H9 (cell line): ENCODE measurements around the gene STX16. TPM values are rescaled to one million over a fixed set of nuclear protein-coding genes. Genes with fewer than 3 reads are reported as not detected.

Experiments
- DNase-seq: peaks from one replicate; pipeline ENCODE4 v3.0.0-alpha.2; 2017
- H2AFZ ChIP-seq: one replicate; pipeline ENCODE4 v1.6.1; 2013; ENCODE audit warnings: mild to moderate bottlenecking, low read length, control low read depth, moderate library complexity
- H2AK5ac ChIP-seq: 2 replicates; pipeline ENCODE4 v1.6.1; 2013; ENCODE audit warnings: low read length, control low read depth, mixed read lengths; ENCODE audit not compliant: insufficient read length
- H2BK120ac ChIP-seq: one replicate; pipeline ENCODE4 v1.6.1; 2013; ENCODE audit warnings: low read depth, mild to moderate bottlenecking, low read length, control low read depth, inconsistent platforms; ENCODE audit not compliant: poor library complexity, severe bottlenecking
- H2BK12ac ChIP-seq: 2 replicates; pipeline ENCODE4 v1.6.1; 2013; ENCODE audit warnings: low read length, control low read depth, mixed read lengths, low read depth; ENCODE audit not compliant: insufficient read length
- H2BK15ac ChIP-seq: 2 replicates; pipeline ENCODE4 v1.6.1; 2013; ENCODE audit warnings: low read depth, low read length, control low read depth
- H2BK20ac ChIP-seq: one replicate; pipeline ENCODE4 v1.6.1; 2013; ENCODE audit warnings: low read depth, mild to moderate bottlenecking, low read length, control low read depth, inconsistent platforms; ENCODE audit not compliant: poor library complexity, severe bottlenecking
- H2BK5ac ChIP-seq: 2 replicates; pipeline ENCODE4 v1.6.1; 2013; ENCODE audit warnings: low read length, control low read depth, mixed read lengths; ENCODE audit not compliant: insufficient read length
- H3K14ac ChIP-seq: 2 replicates; pipeline ENCODE4 v1.6.1; 2013; ENCODE audit warnings: low read length, control low read depth; ENCODE audit not compliant: insufficient read depth
- H3K18ac ChIP-seq: 2 replicates; pipeline ENCODE4 v1.6.1; 2013; ENCODE audit warnings: low read depth, mild to moderate bottlenecking, mixed read lengths, low read length, control low read depth; ENCODE audit not compliant: insufficient read length
- H3K23ac ChIP-seq: 2 replicates; pipeline ENCODE4 v1.6.1; 2013; ENCODE audit warnings: low read length, control low read depth, mixed read lengths, low read depth; ENCODE audit not compliant: insufficient read length
- H3K23me2 ChIP-seq: 2 replicates; pipeline ENCODE4 v1.6.1; 2013; ENCODE audit warnings: low read depth, mild to moderate bottlenecking, mixed read lengths, low read length, control low read depth; ENCODE audit not compliant: insufficient read length, poor library complexity, severe bottlenecking
- H3K27ac ChIP-seq: 2 replicates; pipeline ENCODE4 v1.5.1; 2013; ENCODE audit warnings: low read length, control low read depth, mixed read lengths, low read depth; ENCODE audit not compliant: insufficient read length
- H3K27me3 ChIP-seq: 2 replicates; pipeline ENCODE4 v1.6.1; 2013; ENCODE audit warnings: low read length, control low read depth, inconsistent platforms; ENCODE audit not compliant: insufficient read depth
- H3K4ac ChIP-seq: 2 replicates; pipeline ENCODE4 v1.6.1; 2013; ENCODE audit warnings: low read depth, mild to moderate bottlenecking, control low read depth, inconsistent platforms, low read length, moderate library complexity
- H3K4me1 ChIP-seq: 2 replicates; pipeline ENCODE4 v1.6.1; 2013; ENCODE audit warnings: low read length, control low read depth, inconsistent platforms; ENCODE audit not compliant: insufficient read depth
- H3K4me2 ChIP-seq: 2 replicates; pipeline ENCODE4 v1.6.1; 2013; ENCODE audit warnings: low read length, control low read depth, mixed read lengths; ENCODE audit not compliant: insufficient read length, insufficient read depth
- H3K56ac ChIP-seq: 2 replicates; pipeline ENCODE4 v1.6.1; 2013; ENCODE audit warnings: low read depth, mild to moderate bottlenecking, mixed read lengths, low read length, control low read depth; ENCODE audit not compliant: insufficient read length
- H3K79me1 ChIP-seq: 2 replicates; pipeline ENCODE4 v1.6.1; 2013; ENCODE audit warnings: low read depth, mild to moderate bottlenecking, moderate library complexity, low read length, control low read depth, inconsistent platforms; ENCODE audit not compliant: insufficient read depth, poor library complexity, severe bottlenecking
- H3K79me2 ChIP-seq: 2 replicates; pipeline ENCODE4 v1.6.1; 2013; ENCODE audit warnings: low read length, control low read depth, inconsistent platforms; ENCODE audit not compliant: insufficient read depth
- H3K9ac ChIP-seq: 2 replicates; pipeline ENCODE4 v1.6.1; 2013; ENCODE audit warnings: low read length, control low read depth, mixed read lengths; ENCODE audit not compliant: insufficient read length; ENCODE audit errors: extremely low read depth
- H3K9me3 ChIP-seq: one replicate; pipeline ENCODE4 v1.6.1; 2013; ENCODE audit warnings: low read depth, low read length, inconsistent platforms; ENCODE audit not compliant: control insufficient read depth
- H3T11ph ChIP-seq: one replicate; pipeline ENCODE4 v1.6.1; 2013; ENCODE audit warnings: mild to moderate bottlenecking, low read length, control low read depth, inconsistent platforms
- H4K20me1 ChIP-seq: one replicate; pipeline ENCODE4 v1.6.1; 2013; ENCODE audit not compliant: control insufficient read depth, insufficient read length, insufficient read depth
- H4K5ac ChIP-seq: 2 replicates; pipeline ENCODE4 v1.6.1; 2013; ENCODE audit warnings: low read depth, mild to moderate bottlenecking, mixed read lengths, low read length, control low read depth; ENCODE audit not compliant: insufficient read length
- H4K8ac ChIP-seq: replicated peaks from 2 replicates; pipeline ENCODE4 v1.6.1; 2013; ENCODE audit warnings: low read length, control low read depth, mixed read lengths, low read depth; ENCODE audit not compliant: insufficient read length
- H4K91ac ChIP-seq: 2 replicates; pipeline ENCODE4 v1.6.1; 2013; ENCODE audit warnings: low read depth, mild to moderate bottlenecking, moderate library complexity, mixed read lengths, low read length, control low read depth; ENCODE audit not compliant: insufficient read length
- H3K27ac Mint-ChIP-seq, 3 experiments: 2 replicates in 2 of 3; 3 replicates in 1 of 3; pipeline ENCODE4 v1.8.0; 2020 to 2021; ENCODE audit warnings: mixed read lengths in 3 of 3, mild to moderate bottlenecking in 1 of 3, moderate library complexity in 1 of 3
- H3K27me3 Mint-ChIP-seq: 2 replicates; pipeline ENCODE4 v1.8.0; 2021; ENCODE audit warnings: low read depth, mild to moderate bottlenecking, moderate library complexity, mixed read lengths
- H3K36me3 Mint-ChIP-seq, 3 experiments: 2 replicates in 2 of 3; 3 replicates in 1 of 3; pipeline ENCODE4 v1.8.0; 2020 to 2021; ENCODE audit warnings: low read depth in 3 of 3, mixed read lengths in 3 of 3; ENCODE audit not compliant: insufficient read depth in 1 of 3
- H3K4me1 Mint-ChIP-seq, 2 experiments: 2 replicates each; pipeline ENCODE4 v1.8.0; 2020; ENCODE audit warnings: mixed read lengths in 2 of 2
- H3K4me3 Mint-ChIP-seq, 2 experiments: 2 replicates in 1 of 2; 3 replicates in 1 of 2; pipeline ENCODE4 v1.8.0; 2020 to 2021; ENCODE audit warnings: mild to moderate bottlenecking in 2 of 2, mixed read lengths in 2 of 2, moderate library complexity in 1 of 2
- H3K9me3 Mint-ChIP-seq, 2 experiments: 2 replicates in 1 of 2; 3 replicates in 1 of 2; pipeline ENCODE4 v1.8.0; 2020; ENCODE audit warnings: mild to moderate bottlenecking in 2 of 2, mixed read lengths in 2 of 2, moderate library complexity in 1 of 2
- CTCF ChIP-seq: fragments of 200-600 bp; sonication (generic); conservative IDR thresholded peaks from 3 replicates; pipeline ENCODE4 v1.8.0; 2021; ENCODE audit warnings: antibody characterized with exemption, mild to moderate bottlenecking
- WGBS: extraction: QIAGEN DNeasy Blood & Tissue Kit; methylation state at CpG from one replicate; pipeline ENCODE4 v1.1.7; 2013; ENCODE audit warnings: missing lambda C conversion rate, low lambda C conversion rate, mixed read lengths; ENCODE audit not compliant: insufficient read length; ENCODE audit errors: extremely low coverage; 5-methylcytosine and 5-hydroxymethylcytosine counted together
- total RNA-seq: library from RNA; stranded (reverse); gene quantifications from 2 replicates; pipeline ENCODE4 v1.2.1, GENCODE V29; 2021

The STX16 gene
- total RNA-seq, 1 experiment from 2014 or later = 87.8 TPM

- Histone ChIP-seq H3K4ac (no peak overlapping the region), H3K23ac (no peak overlapping the region), H3K27ac (no peak overlapping the region), H3K23me2 (no peaks in the 10 kb centered on the region), H2BK20ac (no peak overlapping the region), H4K5ac (no peak overlapping the region), H2AFZ (no peak overlapping the region), H3K4me2 (no peak overlapping the region), H3K14ac (no peak overlapping the region), H3K56ac (no peak overlapping the region), H3K4me1 (no peaks in the 10 kb centered on the region; the same call in 1 of the 2 replicates), H3K9ac (no peak overlapping the region), H2BK120ac (no peak overlapping the region), H3K79me1 (no peaks in the 10 kb centered on the region), H2BK5ac (no peak overlapping the region), H2BK12ac (no peak overlapping the region), H4K91ac (no peak overlapping the region), H3K27me3 (no peaks in the 10 kb centered on the region), H3K18ac (peak overlapping the region; percentile 50), H4K20me1 (no peaks in the 10 kb centered on the region), H2BK15ac (no peak overlapping the region), H3K79me2 (no peaks in the 10 kb centered on the region), H3T11ph (no peak overlapping the region), H3K9me3 (no peaks in the 10 kb centered on the region), H2AK5ac (no peak overlapping the region), H4K8ac (no peak overlapping the region)
- peaks cover 3% of the 10 kb centered on the region; the same call in 1 of the 2 replicates for H3K27me3 Mint-ChIP-seq
- H3K36me3 Mint-ChIP-seq = peaks cover 6 to 9% (median 8%) of the 10 kb centered on the region in 3 experiments; a peak in 4 of 7 replicates
- DNase-seq = no peak
- H3K27ac Mint-ChIP-seq = peak overlapping the region in 1 of 3 experiments; percentile 21; a peak in 2 of 7 replicates
- TF ChIP-seq CTCF = no peak
- no peaks in the 10 kb centered on the region for H3K9me3 Mint-ChIP-seq
- H3K4me3 Mint-ChIP-seq = no peak overlapping the region
- WGBS = 100% methylated on average over 1 of the region's 4 CpGs
- peaks cover 24 to 26% of the 10 kb centered on the region in 2 experiments for H3K4me1 Mint-ChIP-seq
Measured at GRCh38 chr20:58688414-58688813, 37.3 kb downstream of the STX16 start.
